Measurements from ENCODE around the gene KCP. TPM values are rescaled to one million over a fixed set of nuclear protein-coding genes. Genes with fewer than 3 reads are reported as not detected.

The KCP gene
- polyA plus RNA-seq, 1 donor from 2014 or later, result 0.31 TPM

GRCh38 chr7:128918016-128918665, 7.6 kb upstream of the KCP start:
- Histone ChIP-seq H3K9ac (ENCODE audit: low read length) (no peak overlapping the region), H3F3A (ENCODE audit: insufficient read depth, low read length, poor library complexity, severe bottlenecking) (no peaks in the 10 kb centered on the region), H3K4me2 (ENCODE audit: low read length) (no peak overlapping the region), H4K20me1 (ENCODE audit: insufficient read depth) (no peaks in the 10 kb centered on the region), H3K9me3 (ENCODE audit: low read length) (no peaks in the 10 kb centered on the region), H3K27ac (ENCODE audit: low read length) (no peak overlapping the region), H3K9me2 (ENCODE audit: insufficient read depth, low read length) (no peaks in the 10 kb centered on the region), H3K27me3 (ENCODE audit: insufficient read depth, low read depth, low read length) (peaks cover 31% of the 10 kb centered on the region), H2AFZ (ENCODE audit: low read depth, low read length) (no peak overlapping the region), H3K79me2 (replicated peaks; ENCODE audit: insufficient read depth, low read length) (no peaks in the 10 kb centered on the region), H3K36me3 (ENCODE audit: insufficient read depth, low read length) (no peaks in the 10 kb centered on the region), H3K4me3 (ENCODE audit: low read length) (no peak overlapping the region)
- TF ChIP-seq EZH2 (IDR thresholded peaks at IDR 0.05; ENCODE audit: borderline replicate concordance, insufficient read depth, low read length, poor library complexity, severe bottlenecking) (no peak), EP300 (conservative IDR thresholded peaks at IDR 0.05; ENCODE audit: poor library complexity, severe bottlenecking) (no peak), CTCF (IDR thresholded peaks at IDR 0.05; ENCODE audit: poor library complexity, severe bottlenecking) (no peak), POLR2AphosphoS5 (IDR thresholded peaks at IDR 0.05) (no peak), MXI1 (conservative IDR thresholded peaks at IDR 0.05; ENCODE audit: poor library complexity, severe bottlenecking) (no peak), SMC3 (conservative IDR thresholded peaks at IDR 0.05; ENCODE audit: poor library complexity) (no peak)

GRCh38 chr7:128917122-128917521, 6.6 kb upstream of the KCP start:
- no peak overlapping the region for H3K9ac ChIP-seq (ENCODE audit: low read length)

More at GRCh38 chr7:128917122-128917521, 6.6 kb upstream of the KCP start:
- H3F3A ChIP-seq (ENCODE audit: insufficient read depth, low read length, poor library complexity, severe bottlenecking), result no peaks in the 10 kb centered on the region
- H3K27me3 ChIP-seq (ENCODE audit: insufficient read depth, low read depth, low read length), result peaks cover 31% of the 10 kb centered on the region
- TF ChIP-seq CTCF (IDR thresholded peaks at IDR 0.05; ENCODE audit: poor library complexity, severe bottlenecking) (no peak), REST (IDR thresholded peaks at IDR 0.05; ENCODE audit: borderline replicate concordance) (no peak), SMC3 (conservative IDR thresholded peaks at IDR 0.05; ENCODE audit: poor library complexity) (no peak), EZH2 (IDR thresholded peaks at IDR 0.05; ENCODE audit: borderline replicate concordance, insufficient read depth, low read length, poor library complexity, severe bottlenecking) (no peak), POLR2AphosphoS5 (IDR thresholded peaks at IDR 0.05) (no peak), MXI1 (conservative IDR thresholded peaks at IDR 0.05; ENCODE audit: poor library complexity, severe bottlenecking) (no peak), EP300 (conservative IDR thresholded peaks at IDR 0.05; ENCODE audit: poor library complexity, severe bottlenecking) (no peak), RAD21 (conservative IDR thresholded peaks at IDR 0.05) (no peak), TAF1 (IDR thresholded peaks at IDR 0.05; ENCODE audit: low read depth) (no peak)
- no peaks in the 10 kb centered on the region for H3K9me3 ChIP-seq (ENCODE audit: low read length)
- H3K36me3 ChIP-seq (ENCODE audit: insufficient read depth, low read length), result no peaks in the 10 kb centered on the region
- no peaks in the 10 kb centered on the region for H3K9me2 ChIP-seq (ENCODE audit: insufficient read depth, low read length)
- no peak overlapping the region for H2AFZ ChIP-seq (ENCODE audit: low read depth, low read length)
- no peak overlapping the region for H3K4me2 ChIP-seq (ENCODE audit: low read length)
- no peaks in the 10 kb centered on the region for H3K79me2 ChIP-seq (replicated peaks; ENCODE audit: insufficient read depth, low read length)
- no peak overlapping the region for H3K27ac ChIP-seq (ENCODE audit: low read length)
- H3K4me3 ChIP-seq (ENCODE audit: low read length), result no peak overlapping the region
- H4K20me1 ChIP-seq (ENCODE audit: insufficient read depth), result no peaks in the 10 kb centered on the region
